Activated effector memory CD4-positive, alpha-beta T cell treated with Interleukin-2 at 50 U/mL for 16 hours (primary cell): ENCODE data around the gene RDX.

Source experiments
- DNase-seq: peaks from one replicate; pipeline ENCODE4 v3.0.0-alpha.2; 2020

Gene RDX

DNA sequence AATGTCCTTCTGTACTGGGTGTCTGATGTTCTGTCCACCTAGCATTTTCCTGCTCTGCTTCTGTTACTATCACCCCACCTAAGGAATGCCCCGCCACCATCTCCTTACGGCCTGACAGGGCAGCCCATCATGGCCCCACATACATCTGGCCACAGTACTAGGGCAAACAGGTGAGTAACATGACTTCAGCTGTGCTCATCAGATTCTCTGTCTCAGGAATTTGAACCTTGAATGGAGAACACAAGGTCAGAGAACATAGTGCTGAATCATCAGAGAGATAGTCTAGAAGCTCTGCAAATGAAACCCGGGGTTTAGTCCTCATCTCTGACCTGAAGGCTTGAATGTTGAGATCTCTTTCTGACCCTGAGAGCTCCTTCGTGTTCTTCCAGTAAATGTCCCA is 170.8 kb downstream of the RDX start:
- DNase-seq = no peak
